A673 (cell line): ENCODE measurements around the gene METTL22. TPM values are rescaled to one million over a fixed set of nuclear protein-coding genes. Genes with fewer than 3 reads are reported as not detected.

Experiments used
- BruUV-seq: library from RNA; stranded (reverse); fragments of 400-500 nt; replicated peaks from 2 replicates; lab custom pipeline; 2021; lab: Mats Ljungman, UMichigan
- CTCF ChIA-PET: fragments of 300-600 bp; sonication (Branson Sonifier 250); formaldehyde crosslinking; loops from one replicate; lab custom pipeline; 2022; ENCODE audit warnings: antibody characterized with exemption; lab: Charles Lee
- POLR2A ChIA-PET: fragments of 300-600 bp; sonication (Branson Sonifier 250); formaldehyde crosslinking; loops from one replicate; lab custom pipeline; 2022; ENCODE audit warnings: antibody characterized with exemption; ENCODE audit not compliant: low non-redundant PET; lab: Charles Lee
- DNase-seq: peaks from one replicate; pipeline ENCODE4 v3.0.0-alpha.2; 2015; ENCODE audit warnings: low spot score
- H3K27ac ChIP-seq: fragments of 200-600 bp; sonication (generic); 2 replicates; pipeline ENCODE4 v1.5.1; 2016; ENCODE audit warnings: mixed run types, low read depth, mild to moderate bottlenecking, mixed read lengths, antibody characterized with exemption, low read length; ENCODE audit not compliant: poor library complexity, severe bottlenecking
- H3K27me3 ChIP-seq: fragments of 200-600 bp; sonication (generic); replicated peaks from 2 replicates; pipeline ENCODE4 v1.6.1; 2017; ENCODE audit warnings: mixed run types, low read depth, mild to moderate bottlenecking, mixed read lengths, antibody characterized with exemption, low read length; ENCODE audit not compliant: insufficient read depth, poor library complexity
- H3K36me3 ChIP-seq: fragments of 200-600 bp; sonication (generic); 2 replicates; pipeline ENCODE4 v1.6.1; 2016; ENCODE audit warnings: mixed run types, mild to moderate bottlenecking, mixed read lengths, antibody characterized with exemption, low read length; ENCODE audit not compliant: insufficient read depth, poor library complexity, severe bottlenecking
- H3K4me1 ChIP-seq: fragments of 200-600 bp; sonication (generic); 2 replicates; pipeline ENCODE4 v1.6.1; 2017; ENCODE audit warnings: mixed run types, mild to moderate bottlenecking, mixed read lengths, antibody characterized with exemption, low read length; ENCODE audit not compliant: insufficient read depth, poor library complexity, severe bottlenecking
- H3K4me3 ChIP-seq: fragments of 200-600 bp; sonication (generic); 2 replicates; pipeline ENCODE4 v1.5.1; 2016; ENCODE audit warnings: low read depth, mixed run types, mild to moderate bottlenecking, mixed read lengths, low read length; ENCODE audit not compliant: poor library complexity, severe bottlenecking
- H3K9me3 ChIP-seq: fragments of 200-600 bp; sonication (generic); 2 replicates; pipeline ENCODE4 v1.6.1; 2016; ENCODE audit warnings: mixed run types, low read depth, mild to moderate bottlenecking, mixed read lengths, antibody characterized with exemption, low read length; ENCODE audit not compliant: poor library complexity, severe bottlenecking
- CTCF ChIP-seq: fragments of 300-800, 200-600 bp; sonication (generic); conservative IDR thresholded peaks from 2 replicates; pipeline ENCODE4 v1.5.1; 2017; ENCODE audit warnings: low read depth, mild to moderate bottlenecking, antibody characterized with exemption, low read length, moderate library complexity, mixed read lengths
- EZH2 ChIP-seq: fragments of 200-600 bp; sonication (generic); IDR thresholded peaks from 2 replicates; pipeline ENCODE4 v1.6.1; 2017; ENCODE audit warnings: borderline replicate concordance, low read depth, mild to moderate bottlenecking, mixed read lengths, antibody characterized with exemption, low read length; ENCODE audit not compliant: poor library complexity, severe bottlenecking
- intact Hi-C: fragments of 100-400 bp; cut with micrococcal nuclease; formaldehyde crosslinking; loops from one replicate; pipeline ENCODE4 v1.10.0; 2022; ENCODE audit not compliant: unreplicated experiment
- total RNA-seq: library from RNA; stranded (reverse); gene quantifications from 2 replicates; pipeline ENCODE4 v1.2.3, GENCODE V29; 2021

The METTL22 gene
- total RNA-seq, 1 experiment from 2014 or later: 91.2 TPM

- H3K4me1 ChIP-seq: peaks cover 21% of the 10 kb centered on the region
- no peak for TF ChIP-seq EZH2
- no peak for TF ChIP-seq CTCF
- H3K4me3 ChIP-seq: no peak overlapping the region
- H3K9me3 ChIP-seq: peaks cover 45% of the 10 kb centered on the region
- ChIA-PET CTCF (no interaction called here), POLR2A (interaction anchor here (1.4 kb wide), 1 partner anchor 8 kb away, joined by 5 read pairs; no protein-coding TSS in a partner anchor)
- BruUV-seq: no TSS peak
- no peaks in the 10 kb centered on the region for H3K27me3 ChIP-seq
- peak overlapping the region; percentile 100 for H3K27ac ChIP-seq
- peak; percentile 67 for DNase-seq
- intact Hi-C loops: no loop called here
- H3K36me3 ChIP-seq: peaks cover 99% of the 10 kb centered on the region
These were observed 38.3 kb upstream of the METTL22 start for GRCh38 chr16:8583199-8583598.

- TF ChIP-seq EZH2: no peak
- no peak for TF ChIP-seq CTCF
- H3K27me3 ChIP-seq: no peaks in the 10 kb centered on the region
- H3K4me3 ChIP-seq: no peak overlapping the region
- H3K27ac ChIP-seq: peak overlapping the region; percentile 43
- POLR2A ChIA-PET: interaction anchor here (0.7 to 1.4 kb wide), 2 partner anchors 9 to 13 kb away, joined by 5 to 6 read pairs; no protein-coding TSS in a partner anchor
- peak; percentile 48 for DNase-seq
- BruUV-seq: no TSS peak
- peaks cover 21% of the 10 kb centered on the region for H3K4me1 ChIP-seq
- peaks cover 47% of the 10 kb centered on the region for H3K9me3 ChIP-seq
- intact Hi-C loops: no loop called here
- CTCF ChIA-PET: no interaction called here
- H3K36me3 ChIP-seq: peaks cover 99% of the 10 kb centered on the region
These were observed 37.8 kb upstream of the METTL22 start for GRCh38 chr16:8583732-8584131.

DNA sequence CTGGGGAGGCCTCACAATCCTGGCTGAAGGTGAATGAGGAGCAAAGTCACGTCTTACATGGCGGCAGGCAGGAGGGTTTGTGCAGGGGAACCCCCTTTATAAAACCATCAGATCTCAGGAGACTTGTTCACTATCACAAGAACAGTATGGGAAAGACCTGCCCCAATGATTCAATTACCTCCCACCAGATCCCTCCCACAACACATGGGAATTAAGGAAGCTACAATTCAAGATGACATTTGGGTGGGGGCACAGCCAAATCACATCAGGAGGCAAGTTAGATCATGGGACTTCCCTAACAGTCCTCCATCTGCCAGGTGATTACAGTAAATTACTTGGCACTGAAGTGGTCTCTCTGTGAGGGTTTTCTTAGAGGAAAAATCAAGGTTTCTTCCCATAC, 36.5 kb upstream of the METTL22 start:
- Histone ChIP-seq H3K27me3 (no peaks in the 10 kb centered on the region), H3K9me3 (peaks cover 48% of the 10 kb centered on the region), H3K27ac (no peak overlapping the region), H3K4me1 (peaks cover 21% of the 10 kb centered on the region), H3K4me3 (no peak overlapping the region), H3K36me3 (peaks cover 99% of the 10 kb centered on the region)
- ChIA-PET POLR2A (interaction anchor here (0.5 to 0.7 kb wide), 2 partner anchors 10 to 550 kb away, joined by 3 to 7 read pairs; no protein-coding TSS in a partner anchor), CTCF (no interaction called here)
- intact Hi-C loops: no loop called here
- TF ChIP-seq EZH2: no peak
- no peak for TF ChIP-seq CTCF
- no TSS peak for BruUV-seq
- peak; percentile 31 for DNase-seq
